Uterus (tissue), 4 donors: ENCODE measurements around the gene ZNF740. TPM values are rescaled to one million over a fixed set of nuclear protein-coding genes. Genes with fewer than 3 reads are reported as not detected.

ENCODE experiments used
- DNase-seq, 2 donors: peaks; one replicate each; pipeline ENCODE4 v3.0.0-alpha.2; 2019 to 2020
- H3K27ac ChIP-seq, 2 donors: fragments of 200-600 bp; sonication (generic); 1 replicate in 1 of 2; 2 replicates in 1 of 2; pipeline ENCODE4 v1.5.1; 2016 to 2018
- H3K27me3 ChIP-seq, 2 donors: fragments of 200-600 bp; sonication (generic); one replicate each; pipeline ENCODE4 v1.5.1; 2018 to 2019; ENCODE audit warnings: control low read depth in 1 of 2
- H3K36me3 ChIP-seq, 2 donors: fragments of 200-600 bp; sonication (generic); one replicate each; pipeline ENCODE4 v1.5.1; 2019; ENCODE audit warnings: control low read depth in 1 of 2
- H3K4me1 ChIP-seq, 2 donors: fragments of 200-600 bp; sonication (generic); one replicate each; pipeline ENCODE4 v1.5.1; 2018 to 2019; ENCODE audit warnings: control low read depth in 1 of 2
- H3K4me3 ChIP-seq, 2 donors: fragments of 200-600 bp; sonication (generic); 1 replicate in 1 of 2; 2 replicates in 1 of 2; pipeline ENCODE4 v1.5.1; 2018 to 2019; ENCODE audit warnings: mild to moderate bottlenecking in 1 of 2
- H3K9me3 ChIP-seq, 2 donors: fragments of 200-600 bp; sonication (generic); one replicate each; pipeline ENCODE4 v1.5.1; 2019; ENCODE audit warnings: control low read depth in 1 of 2
- CTCF ChIP-seq, 4 experiments: fragments of 200-600 bp in 2 of 4; fragments of 450-650 bp in 2 of 4; sonication (generic) in 2 of 4; IDR thresholded peaks; one replicate each; pipeline ENCODE4 v1.5.1; 2016 to 2019; ENCODE audit warnings: antibody characterized with exemption in 4 of 4, mild to moderate bottlenecking in 2 of 4, moderate library complexity in 1 of 4
- POLR2A ChIP-seq, 2 donors: fragments of 450-650 bp; IDR thresholded peaks; one replicate each; pipeline ENCODE4 v1.6.1; 2016; ENCODE audit warnings: antibody characterized with exemption in 2 of 2, mild to moderate bottlenecking in 1 of 2, moderate library complexity in 1 of 2
- intact Hi-C: fragments of 100-400 bp; cut with DNase I; formaldehyde crosslinking; loops from one replicate; pipeline ENCODE4 v1.15.1; 2023; ENCODE audit warnings: low total_unique reads
- total RNA-seq, 4 donors: library from RNA; depleted of rRNA in 3 of 4; stranded (reverse); fragments of >200 nt in 3 of 4; gene quantifications; one replicate each; pipeline versions ENCODE4 v1.1.0 to v1.2.4, GENCODE V29; 2014 to 2023
- donor health status: DM: yes; HTN: yes; CAD: no.

Gene ZNF740
- total RNA-seq, 4 donors from 2014 or later: 7.7 to 55.5 (median 25.9) TPM

- no peak for DNase-seq
These were observed 16.6 kb downstream of the ZNF740 start for GRCh38 chr12:53197011-53197640.

GRCh38 chr12:53198486-53199110 is 18.1 kb downstream of the ZNF740 start:
- H3K4me3 ChIP-seq: no peak overlapping the region
- H3K27ac ChIP-seq: no peak overlapping the region
- TF ChIP-seq POLR2A (IDR thresholded peaks at IDR 0.05): no peak
- TF ChIP-seq CTCF (IDR thresholded peaks at IDR 0.05): no peak
- no peaks in the 10 kb centered on the region for H3K9me3 ChIP-seq
- no peaks in the 10 kb centered on the region for H3K27me3 ChIP-seq
- intact Hi-C loops: loop anchor here (10.0 kb wide), 1 partner anchor 134 kb away; no protein-coding TSS in a partner anchor
- no peaks in the 10 kb centered on the region for H3K36me3 ChIP-seq
- H3K4me1 ChIP-seq: peaks cover 0 to 6% of the 10 kb centered on the region in 2 donors
- DNase-seq: no peak

More at GRCh38 chr12:53197011-53197640, 16.6 kb downstream of the ZNF740 start:
- intact Hi-C loops: loop anchor here (10.0 kb wide), 1 partner anchor 132 kb away; no protein-coding TSS in a partner anchor
- Histone ChIP-seq H3K9me3 (no peaks in the 10 kb centered on the region), H3K36me3 (no peaks in the 10 kb centered on the region), H3K4me3 (no peak overlapping the region), H3K27ac (no peak overlapping the region), H3K4me1 (peaks cover 0 to 6% of the 10 kb centered on the region in 2 donors), H3K27me3 (no peaks in the 10 kb centered on the region)
- no peak for TF ChIP-seq POLR2A (IDR thresholded peaks at IDR 0.05)
- TF ChIP-seq CTCF (IDR thresholded peaks at IDR 0.05): no peak

GRCh38 chr12:53199700-53200099 is 19.2 kb downstream of the ZNF740 start:
- Histone ChIP-seq H3K27ac (no peak overlapping the region), H3K9me3 (no peaks in the 10 kb centered on the region), H3K4me3 (no peak overlapping the region), H3K36me3 (no peaks in the 10 kb centered on the region), H3K4me1 (peaks cover 0 to 6% of the 10 kb centered on the region in 2 donors), H3K27me3 (no peaks in the 10 kb centered on the region)
- DNase-seq: no peak
- TF ChIP-seq CTCF (IDR thresholded peaks at IDR 0.05): no peak
- TF ChIP-seq POLR2A (IDR thresholded peaks at IDR 0.05): no peak
- intact Hi-C loops: loop anchor here (10.0 kb wide), 1 partner anchor 135 kb away; no protein-coding TSS in a partner anchor

GRCh38 chr12:53200107-53200457 is 19.6 kb downstream of the ZNF740 start:
- H3K27ac ChIP-seq: no peak overlapping the region
- no peak overlapping the region for H3K4me3 ChIP-seq
- intact Hi-C loops: no loop called here
- no peaks in the 10 kb centered on the region for H3K9me3 ChIP-seq
- DNase-seq: no peak
- TF ChIP-seq CTCF (IDR thresholded peaks at IDR 0.05) (no peak), POLR2A (IDR thresholded peaks at IDR 0.05) (no peak)
- H3K27me3 ChIP-seq: no peaks in the 10 kb centered on the region
- no peaks in the 10 kb centered on the region for H3K36me3 ChIP-seq
- peaks cover 0 to 6% of the 10 kb centered on the region in 2 donors for H3K4me1 ChIP-seq

GRCh38 chr12:53200458-53201176 is 20.1 kb downstream of the ZNF740 start:
- intact Hi-C loops: no loop called here
- H3K9me3 ChIP-seq: no peaks in the 10 kb centered on the region
- no peak overlapping the region for H3K27ac ChIP-seq
- no peak for DNase-seq
- no peak overlapping the region for H3K4me3 ChIP-seq
- H3K36me3 ChIP-seq: no peaks in the 10 kb centered on the region
- peaks cover 0 to 6% of the 10 kb centered on the region in 2 donors for H3K4me1 ChIP-seq
- TF ChIP-seq CTCF (IDR thresholded peaks at IDR 0.05) (no peak), POLR2A (IDR thresholded peaks at IDR 0.05) (no peak)
- H3K27me3 ChIP-seq: no peaks in the 10 kb centered on the region
